BJ (cell line): ENCODE results near the gene FTH1. TPM values are rescaled to one million over a fixed set of nuclear protein-coding genes. Genes with fewer than 3 reads are reported as not detected.

ENCODE experiments used
- CTCF ChIA-PET: fragments of 350-600 bp; formaldehyde crosslinking; extraction: SDS; loops from one replicate; lab custom pipeline; 2021; ENCODE audit warnings: antibody characterized with exemption, inconsistent platforms; lab: Yijun Ruan, JAX
- POLR2A ChIA-PET: fragments of 300-600 bp; sonication (Branson Sonifier 250); formaldehyde crosslinking; extraction: SDS; loops from one replicate; lab custom pipeline; 2021; ENCODE audit warnings: antibody characterized with exemption; lab: Charles Lee
- DNase-seq: peaks from one replicate; pipeline ENCODE4 v3.0.0-alpha.2; 2011; ENCODE audit warnings: low read depth
- H3K27me3 ChIP-seq: 2 replicates; pipeline ENCODE4 v1.6.0; 2011; ENCODE audit warnings: low read length; ENCODE audit not compliant: control insufficient read depth, insufficient read depth
- H3K36me3 ChIP-seq: 2 replicates; pipeline ENCODE4 v1.5.1; 2011; ENCODE audit warnings: low read length; ENCODE audit not compliant: control insufficient read depth, insufficient read depth
- H3K4me3 ChIP-seq: 2 replicates; pipeline ENCODE4 v1.5.1; 2011; ENCODE audit warnings: low read depth, mild to moderate bottlenecking, control low read depth, low read length
- CTCF ChIP-seq: IDR thresholded peaks from 2 replicates; pipeline ENCODE4 v1.5.1; 2011; ENCODE audit warnings: low read depth, mild to moderate bottlenecking, control low read depth, inconsistent platforms, low read length, moderate library complexity; ENCODE audit not compliant: insufficient read depth
- polyA plus RNA-seq: library from polyadenylated mRNA; depleted of rRNA; stranded (reverse); fragments of >200 nt; gene quantifications from 2 replicates; pipeline ENCODE4 v1.2.3, GENCODE V29; 2011

The FTH1 gene
- polyA plus RNA-seq, 1 experiment = 1,472 TPM

GRCh38 chr11:61963016-61963281 lies 4.5 kb downstream of the FTH1 start:
- TF ChIP-seq CTCF = no peak
- ChIA-PET POLR2A (no interaction called here), CTCF (interaction anchor here (0.9 to 4.5 kb wide), 5 partner anchors 15 to 145 kb away, joined by 3 to 30 read pairs (median 5); no protein-coding TSS in a partner anchor)
- Histone ChIP-seq H3K27me3 (no peaks in the 10 kb centered on the region), H3K36me3 (peaks cover 19% of the 10 kb centered on the region), H3K4me3 (no peak overlapping the region)
- DNase-seq = no peak

- no peak for DNase-seq
- ChIA-PET POLR2A (interaction anchor here (0.6 to 1.1 kb wide), 2 partner anchors 119 to 156 kb away, joined by 3 read pairs; no protein-coding TSS in a partner anchor), CTCF (interaction anchor here (0.9 to 4.5 kb wide), 4 partner anchors 15 to 122 kb away, joined by 3 to 30 read pairs (median 13); no protein-coding TSS in a partner anchor)
- Histone ChIP-seq H3K4me3 (no peak overlapping the region), H3K36me3 (peaks cover 19% of the 10 kb centered on the region), H3K27me3 (no peaks in the 10 kb centered on the region)
- TF ChIP-seq CTCF = no peak
Observed at GRCh38 chr11:61962213-61963015, 5.0 kb downstream of the FTH1 start.

GRCh38 chr11:61961570-61962212 lies 5.7 kb downstream of the FTH1 start:
- ChIA-PET CTCF (interaction anchor here (1.0 to 4.5 kb wide), 5 partner anchors 14 to 146 kb away, joined by 3 to 30 read pairs (median 6); no protein-coding TSS in a partner anchor), POLR2A (interaction anchor here (0.6 to 1.1 kb wide), 2 partner anchors 120 to 155 kb away, joined by 3 read pairs; no protein-coding TSS in a partner anchor)
- DNase-seq = no peak
- H3K27me3 ChIP-seq = no peaks in the 10 kb centered on the region
- no peak for TF ChIP-seq CTCF
- no peak overlapping the region for H3K4me3 ChIP-seq
- peaks cover 23% of the 10 kb centered on the region for H3K36me3 ChIP-seq

- Histone ChIP-seq H3K27me3 (no peaks in the 10 kb centered on the region), H3K4me3 (no peak overlapping the region), H3K36me3 (peaks cover 22% of the 10 kb centered on the region)
- DNase-seq = no peak
- no peak for TF ChIP-seq CTCF
- CTCF ChIA-PET = interaction anchor here (1.4 to 4.5 kb wide), 2 partner anchors 62 to 147 kb away, joined by 6 to 21 read pairs; no protein-coding TSS in a partner anchor
- POLR2A ChIA-PET = no interaction called here
Observed at GRCh38 chr11:61960532-61960931, 6.9 kb downstream of the FTH1 start.

GRCh38 chr11:61959678-61960077 lies 7.8 kb downstream of the FTH1 start:
- Histone ChIP-seq H3K36me3 (peaks cover 15% of the 10 kb centered on the region), H3K27me3 (no peaks in the 10 kb centered on the region), H3K4me3 (no peak overlapping the region)
- TF ChIP-seq CTCF = no peak
- CTCF ChIA-PET = interaction anchor here (0.6 to 3.2 kb wide), 3 partner anchors 89 to 272 kb away, joined by 3 to 13 read pairs (median 3); no protein-coding TSS in a partner anchor
- POLR2A ChIA-PET = no interaction called here
- no peak for DNase-seq
